Measurements from ENCODE around the gene ORM2. TPM values are rescaled to one million over a fixed set of nuclear protein-coding genes. Genes with fewer than 3 reads are reported as not detected.

The ORM2 gene
- total and polyA plus RNA-seq, 2 of the 13 experiments (the other 11 are each of a cell fraction or from before 2014, with no cell fraction given): 565 to 824 TPM

- H3K4me3 ChIP-seq (replicated peaks in 1 of 3; ENCODE audit: insufficient read depth in 1 of 3, low read depth in 2 of 3, low read length in 3 of 3): no peak overlapping the region
Measured at GRCh38 chr9:114375386-114376175, 45.9 kb downstream of the ORM2 start.

More at GRCh38 chr9:114375386-114376175, 45.9 kb downstream of the ORM2 start:
- Histone ChIP-seq H2AFZ (ENCODE audit: low read length) (no peak overlapping the region), H3K79me2 (ENCODE audit: insufficient read depth, low read length) (no peaks in the 10 kb centered on the region), H3K9me3 (ENCODE audit: low read length) (no peaks in the 10 kb centered on the region), H3K4me2 (ENCODE audit: low read depth, low read length) (no peak overlapping the region), H3K27me3 (ENCODE audit: control insufficient read depth in 1 of 2, insufficient read depth in 2 of 2, low read length in 2 of 2) (no peaks in the 10 kb centered on the region), H3K9ac (ENCODE audit: insufficient read depth, low read depth, low read length) (no peak overlapping the region), H3K36me3 (replicated peaks in 1 of 2; ENCODE audit: control insufficient read depth in 1 of 2, insufficient read depth in 2 of 2, low read length in 2 of 2) (peaks cover 2 to 7% of the 10 kb centered on the region in 2 experiments; a peak in 2 of 5 replicates), H3K4me1 (ENCODE audit: insufficient read depth, low read length) (peaks cover 7% of the 10 kb centered on the region), H3K27ac (ENCODE audit: extremely low read length, insufficient read depth, low read length) (no peak overlapping the region), H4K20me1 (ENCODE audit: insufficient read depth, low read length) (no peaks in the 10 kb centered on the region)
- intact Hi-C loops (cut with micrococcal nuclease; ENCODE audit: unreplicated experiment) (no loop called here), in situ Hi-C loops (cut with HindIII; ENCODE audit: extremely low pct_ligation_motif_present, low pct_unique_long_range_greater_than_20kb) (no loop called here)
- ChIA-PET POLR2A (no interaction called here), CTCF (ENCODE audit: low intra/inter-chr PET ratio, low total read pairs) (no interaction called here)
- FAIRE-seq: no peak
- no TSS peak for BruUV-seq (replicated peaks)
- 95% methylated on average over 9 of the region's 9 CpGs for WGBS (ENCODE audit: low lambda C conversion rate)
- no peak for TF ChIP-seq ZEB1 (IDR thresholded peaks at IDR 0.05; ENCODE audit: insufficient replicate concordance, low read depth)
- TF ChIP-seq ZBTB25 (CRISPR knock-in tag; IDR thresholded peaks at IDR 0.05): no peak
- no peak for TF ChIP-seq FOXC1 (CRISPR knock-in tag; IDR thresholded peaks at IDR 0.05; ENCODE audit: borderline replicate concordance)
- no peak for TF ChIP-seq ATF1 (CRISPR knock-in tag; IDR thresholded peaks at IDR 0.05)
- TF ChIP-seq ZFP90 (CRISPR knock-in tag; IDR thresholded peaks at IDR 0.05; ENCODE audit: borderline replicate concordance): no peak
- TF ChIP-seq ZFP36L2 (CRISPR knock-in tag; IDR thresholded peaks at IDR 0.05): no peak
- no peak for TF ChIP-seq SP1 (IDR thresholded peaks at IDR 0.05)
- TF ChIP-seq SP1 (CRISPR knock-in tag; IDR thresholded peaks at IDR 0.05): no peak
- TF ChIP-seq ZNF354B (CRISPR knock-in tag; IDR thresholded peaks at IDR 0.05): no peak
- no peak for TF ChIP-seq DZIP1 (CRISPR knock-in tag; IDR thresholded peaks at IDR 0.05)
- TF ChIP-seq RFX1 (IDR thresholded peaks at IDR 0.05): no peak
- no peak for TF ChIP-seq MXD3 (CRISPR knock-in tag; IDR thresholded peaks at IDR 0.05)
- no peak for DNase-seq (ENCODE audit: low spot score)
- ATAC-seq: no peak

All from HepG2 (cell line).